A673 (cell line): ENCODE data around the gene MATK. TPM values are rescaled to one million over a fixed set of nuclear protein-coding genes. Genes with fewer than 3 reads are reported as not detected.

Source experiments
- BruUV-seq: library from RNA; stranded (reverse); fragments of 400-500 nt; replicated peaks from 2 replicates; lab custom pipeline; 2021; lab: Mats Ljungman, UMichigan
- CTCF ChIA-PET: fragments of 300-600 bp; sonication (Branson Sonifier 250); formaldehyde crosslinking; loops from one replicate; lab custom pipeline; 2022; ENCODE audit warnings: antibody characterized with exemption; lab: Charles Lee
- POLR2A ChIA-PET: fragments of 300-600 bp; sonication (Branson Sonifier 250); formaldehyde crosslinking; loops from one replicate; lab custom pipeline; 2022; ENCODE audit warnings: antibody characterized with exemption; ENCODE audit not compliant: low non-redundant PET; lab: Charles Lee
- DNase-seq: peaks from one replicate; pipeline ENCODE4 v3.0.0-alpha.2; 2015; ENCODE audit warnings: low spot score
- H3K27ac ChIP-seq: fragments of 200-600 bp; sonication (generic); 2 replicates; pipeline ENCODE4 v1.5.1; 2016; ENCODE audit warnings: mixed run types, low read depth, mild to moderate bottlenecking, mixed read lengths, antibody characterized with exemption, low read length; ENCODE audit not compliant: poor library complexity, severe bottlenecking
- H3K27me3 ChIP-seq: fragments of 200-600 bp; sonication (generic); replicated peaks from 2 replicates; pipeline ENCODE4 v1.6.1; 2017; ENCODE audit warnings: mixed run types, low read depth, mild to moderate bottlenecking, mixed read lengths, antibody characterized with exemption, low read length; ENCODE audit not compliant: insufficient read depth, poor library complexity
- H3K36me3 ChIP-seq: fragments of 200-600 bp; sonication (generic); 2 replicates; pipeline ENCODE4 v1.6.1; 2016; ENCODE audit warnings: mixed run types, mild to moderate bottlenecking, mixed read lengths, antibody characterized with exemption, low read length; ENCODE audit not compliant: insufficient read depth, poor library complexity, severe bottlenecking
- H3K4me1 ChIP-seq: fragments of 200-600 bp; sonication (generic); 2 replicates; pipeline ENCODE4 v1.6.1; 2017; ENCODE audit warnings: mixed run types, mild to moderate bottlenecking, mixed read lengths, antibody characterized with exemption, low read length; ENCODE audit not compliant: insufficient read depth, poor library complexity, severe bottlenecking
- H3K4me3 ChIP-seq: fragments of 200-600 bp; sonication (generic); 2 replicates; pipeline ENCODE4 v1.5.1; 2016; ENCODE audit warnings: low read depth, mixed run types, mild to moderate bottlenecking, mixed read lengths, low read length; ENCODE audit not compliant: poor library complexity, severe bottlenecking
- H3K9me3 ChIP-seq: fragments of 200-600 bp; sonication (generic); 2 replicates; pipeline ENCODE4 v1.6.1; 2016; ENCODE audit warnings: mixed run types, low read depth, mild to moderate bottlenecking, mixed read lengths, antibody characterized with exemption, low read length; ENCODE audit not compliant: poor library complexity, severe bottlenecking
- EZH2 ChIP-seq: fragments of 200-600 bp; sonication (generic); IDR thresholded peaks from 2 replicates; pipeline ENCODE4 v1.6.1; 2017; ENCODE audit warnings: borderline replicate concordance, low read depth, mild to moderate bottlenecking, mixed read lengths, antibody characterized with exemption, low read length; ENCODE audit not compliant: poor library complexity, severe bottlenecking
- intact Hi-C: fragments of 100-400 bp; cut with micrococcal nuclease; formaldehyde crosslinking; loops from one replicate; pipeline ENCODE4 v1.10.0; 2022; ENCODE audit not compliant: unreplicated experiment
- total RNA-seq: library from RNA; stranded (reverse); gene quantifications from 2 replicates; pipeline ENCODE4 v1.2.3, GENCODE V29; 2021
- TF ChIP-seq, protein P1 (sequence below): fragments of 300-800, 200-600 bp; sonication (generic); conservative IDR thresholded peaks from 2 replicates; pipeline ENCODE4 v1.5.1; 2017; ENCODE audit warnings: low read depth, mild to moderate bottlenecking, antibody characterized with exemption, low read length, moderate library complexity, mixed read lengths

The MATK gene
- total RNA-seq, 1 experiment from 2014 or later = 2.0 TPM

DNA sequence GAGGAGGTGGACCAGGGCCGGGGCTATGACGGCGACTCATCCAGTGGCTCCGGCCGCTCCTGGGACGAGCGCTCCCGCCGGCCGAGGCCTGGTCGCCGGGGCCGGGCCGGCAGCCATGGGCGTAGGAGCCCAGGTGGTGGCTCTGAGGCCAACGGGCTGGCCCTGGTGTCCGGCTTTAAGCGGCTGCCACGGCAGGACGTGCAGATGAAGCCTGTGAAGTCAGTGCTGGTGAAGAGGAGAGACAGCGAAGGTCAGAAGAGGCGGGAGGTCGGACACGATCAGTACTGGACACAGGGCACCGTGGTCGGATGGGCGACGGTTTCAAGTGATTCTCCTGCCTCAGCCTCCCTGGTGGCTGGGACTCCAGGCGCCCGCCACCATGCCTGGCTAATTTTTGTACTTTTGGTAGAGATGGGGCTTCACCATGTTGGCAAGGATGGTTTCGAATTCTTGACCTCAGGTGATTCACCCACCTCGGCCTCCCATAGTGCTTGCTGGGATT lies 55.7 kb downstream of the MATK start:
- intact Hi-C loops = no loop called here
- BruUV-seq = no TSS peak
- Histone ChIP-seq H3K27ac (no peak overlapping the region), H3K36me3 (no peaks in the 10 kb centered on the region), H3K9me3 (no peaks in the 10 kb centered on the region), H3K4me3 (no peak overlapping the region), H3K4me1 (no peaks in the 10 kb centered on the region), H3K27me3 (no peaks in the 10 kb centered on the region)
- CTCF ChIA-PET = no interaction called here
- DNase-seq = no peak
- POLR2A ChIA-PET = no interaction called here
- TF ChIP-seq, protein P1, sequence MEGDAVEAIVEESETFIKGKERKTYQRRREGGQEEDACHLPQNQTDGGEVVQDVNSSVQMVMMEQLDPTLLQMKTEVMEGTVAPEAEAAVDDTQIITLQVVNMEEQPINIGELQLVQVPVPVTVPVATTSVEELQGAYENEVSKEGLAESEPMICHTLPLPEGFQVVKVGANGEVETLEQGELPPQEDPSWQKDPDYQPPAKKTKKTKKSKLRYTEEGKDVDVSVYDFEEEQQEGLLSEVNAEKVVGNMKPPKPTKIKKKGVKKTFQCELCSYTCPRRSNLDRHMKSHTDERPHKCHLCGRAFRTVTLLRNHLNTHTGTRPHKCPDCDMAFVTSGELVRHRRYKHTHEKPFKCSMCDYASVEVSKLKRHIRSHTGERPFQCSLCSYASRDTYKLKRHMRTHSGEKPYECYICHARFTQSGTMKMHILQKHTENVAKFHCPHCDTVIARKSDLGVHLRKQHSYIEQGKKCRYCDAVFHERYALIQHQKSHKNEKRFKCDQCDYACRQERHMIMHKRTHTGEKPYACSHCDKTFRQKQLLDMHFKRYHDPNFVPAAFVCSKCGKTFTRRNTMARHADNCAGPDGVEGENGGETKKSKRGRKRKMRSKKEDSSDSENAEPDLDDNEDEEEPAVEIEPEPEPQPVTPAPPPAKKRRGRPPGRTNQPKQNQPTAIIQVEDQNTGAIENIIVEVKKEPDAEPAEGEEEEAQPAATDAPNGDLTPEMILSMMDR = no peak
- TF ChIP-seq EZH2 = no peak

Other genes with a start within 250 kb of the MATK start
- 4.2 and 7.7 TPM in 2 replicates for gene TEKTIP1, start 247.2 kb downstream of the MATK start, total RNA-seq
- 44.7 and 48.2 TPM in 2 replicates for gene MFSD12, start 228.8 kb downstream of the MATK start, total RNA-seq
- gene HMG20B, start 213.4 kb downstream of the MATK start, total RNA-seq = 53.9 and 71.5 TPM in 2 replicates
- 0.34 and 1.2 TPM in 2 replicates for gene GIPC3, start 200.9 kb downstream of the MATK start, total RNA-seq
- gene TBXA2R, start 179.5 kb downstream of the MATK start, total RNA-seq = 0.56 and 0.70 TPM in 2 replicates
- gene CACTIN, start 159.6 kb downstream of the MATK start, total RNA-seq = 35.9 and 36.3 TPM in 2 replicates
- gene PIP5K1C, start 85.9 kb downstream of the MATK start, total RNA-seq = 35.5 and 36.8 TPM in 2 replicates
- gene TJP3, start 78.0 kb downstream of the MATK start, total RNA-seq = 0.63 TPM in 1 of 2 replicates, not detected in the other
- gene APBA3, start 24.7 kb downstream of the MATK start, total RNA-seq = 30.0 and 32.6 TPM in 2 replicates
- 47.2 and 51.3 TPM in 2 replicates for gene MRPL54, start 23.7 kb downstream of the MATK start, total RNA-seq
- gene RAX2, start 14.2 kb downstream of the MATK start, total RNA-seq = not detected in 2 replicates
- gene ZFR2, start 82.7 kb upstream of the MATK start, total RNA-seq = 1.7 and 2.0 TPM in 2 replicates
- gene ATCAY, start 94.3 kb upstream of the MATK start, total RNA-seq = 0.76 and 0.95 TPM in 2 replicates
- gene NMRK2, start 146.7 kb upstream of the MATK start, total RNA-seq = not detected in 2 replicates
- gene DAPK3, start 184.7 kb upstream of the MATK start, total RNA-seq = 58.3 and 65.9 TPM in 2 replicates
- gene EEF2, start 199.1 kb upstream of the MATK start, total RNA-seq = 2,701 and 2,706 TPM in 2 replicates
- gene PIAS4, start 221.4 kb upstream of the MATK start, total RNA-seq = 48.1 and 59.1 TPM in 2 replicates